Nephron progenitor cell (in vitro differentiated cells): ENCODE results near the gene MIDN.
A peak's percentile ranks its signal among the peaks of the same experiment; 100 is the strongest.

Experiments used
- DNase-seq: peaks from one replicate; pipeline ENCODE4 v3.0.0; 2021
- H3K27ac Mint-ChIP-seq: 2 replicates; pipeline ENCODE4 v1.8.0; 2021; ENCODE audit warnings: mild to moderate bottlenecking, moderate library complexity, mixed read lengths
- H3K27me3 Mint-ChIP-seq: 2 replicates; pipeline ENCODE4 v1.8.0; 2021; ENCODE audit warnings: mild to moderate bottlenecking, low read depth, mixed read lengths; ENCODE audit not compliant: poor library complexity
- H3K36me3 Mint-ChIP-seq: 2 replicates; pipeline ENCODE4 v1.8.0; 2021; ENCODE audit warnings: low read depth, mixed read lengths
- H3K4me1 Mint-ChIP-seq: 2 replicates; pipeline ENCODE4 v1.8.0; 2021; ENCODE audit warnings: mixed read lengths
- H3K4me3 Mint-ChIP-seq: 2 replicates; pipeline ENCODE4 v1.8.0; 2021; ENCODE audit warnings: mild to moderate bottlenecking, moderate library complexity, mixed read lengths
- H3K9me3 Mint-ChIP-seq: 2 replicates; pipeline ENCODE4 v1.8.0; 2021; ENCODE audit warnings: mild to moderate bottlenecking, moderate library complexity, mixed read lengths
- TF ChIP-seq, protein P1 (sequence below): fragments of 200-600 bp; sonication (generic); IDR thresholded peaks from 2 replicates; pipeline ENCODE4 v1.5.0; 2021; ENCODE audit warnings: antibody characterized with exemption

MIDN gene

GRCh38 chr19:1249298-1249989 lies 1.1 kb downstream of the MIDN start:
- peaks cover 14% of the 10 kb centered on the region for H3K4me1 Mint-ChIP-seq
- H3K36me3 Mint-ChIP-seq, result peaks cover 5% of the 10 kb centered on the region
- TF ChIP-seq, protein P1, sequence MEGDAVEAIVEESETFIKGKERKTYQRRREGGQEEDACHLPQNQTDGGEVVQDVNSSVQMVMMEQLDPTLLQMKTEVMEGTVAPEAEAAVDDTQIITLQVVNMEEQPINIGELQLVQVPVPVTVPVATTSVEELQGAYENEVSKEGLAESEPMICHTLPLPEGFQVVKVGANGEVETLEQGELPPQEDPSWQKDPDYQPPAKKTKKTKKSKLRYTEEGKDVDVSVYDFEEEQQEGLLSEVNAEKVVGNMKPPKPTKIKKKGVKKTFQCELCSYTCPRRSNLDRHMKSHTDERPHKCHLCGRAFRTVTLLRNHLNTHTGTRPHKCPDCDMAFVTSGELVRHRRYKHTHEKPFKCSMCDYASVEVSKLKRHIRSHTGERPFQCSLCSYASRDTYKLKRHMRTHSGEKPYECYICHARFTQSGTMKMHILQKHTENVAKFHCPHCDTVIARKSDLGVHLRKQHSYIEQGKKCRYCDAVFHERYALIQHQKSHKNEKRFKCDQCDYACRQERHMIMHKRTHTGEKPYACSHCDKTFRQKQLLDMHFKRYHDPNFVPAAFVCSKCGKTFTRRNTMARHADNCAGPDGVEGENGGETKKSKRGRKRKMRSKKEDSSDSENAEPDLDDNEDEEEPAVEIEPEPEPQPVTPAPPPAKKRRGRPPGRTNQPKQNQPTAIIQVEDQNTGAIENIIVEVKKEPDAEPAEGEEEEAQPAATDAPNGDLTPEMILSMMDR, result no peak
- no peaks in the 10 kb centered on the region for H3K27me3 Mint-ChIP-seq
- H3K9me3 Mint-ChIP-seq, result no peaks in the 10 kb centered on the region
- H3K4me3 Mint-ChIP-seq, result peak overlapping the region; percentile 87
- DNase-seq, result peak; percentile 95
- H3K27ac Mint-ChIP-seq, result peak overlapping the region; percentile 95

- H3K4me1 Mint-ChIP-seq, result peaks cover 16% of the 10 kb centered on the region
- TF ChIP-seq, protein P1, result no peak
- peaks cover 11% of the 10 kb centered on the region for H3K36me3 Mint-ChIP-seq
- H3K9me3 Mint-ChIP-seq, result no peaks in the 10 kb centered on the region
- peak overlapping the region; percentile 87 for H3K4me3 Mint-ChIP-seq
- no peaks in the 10 kb centered on the region for H3K27me3 Mint-ChIP-seq
- H3K27ac Mint-ChIP-seq, result no peak overlapping the region
- no peak for DNase-seq
Measured at GRCh38 chr19:1249990-1250436, 1.6 kb downstream of the MIDN start.

DNA sequence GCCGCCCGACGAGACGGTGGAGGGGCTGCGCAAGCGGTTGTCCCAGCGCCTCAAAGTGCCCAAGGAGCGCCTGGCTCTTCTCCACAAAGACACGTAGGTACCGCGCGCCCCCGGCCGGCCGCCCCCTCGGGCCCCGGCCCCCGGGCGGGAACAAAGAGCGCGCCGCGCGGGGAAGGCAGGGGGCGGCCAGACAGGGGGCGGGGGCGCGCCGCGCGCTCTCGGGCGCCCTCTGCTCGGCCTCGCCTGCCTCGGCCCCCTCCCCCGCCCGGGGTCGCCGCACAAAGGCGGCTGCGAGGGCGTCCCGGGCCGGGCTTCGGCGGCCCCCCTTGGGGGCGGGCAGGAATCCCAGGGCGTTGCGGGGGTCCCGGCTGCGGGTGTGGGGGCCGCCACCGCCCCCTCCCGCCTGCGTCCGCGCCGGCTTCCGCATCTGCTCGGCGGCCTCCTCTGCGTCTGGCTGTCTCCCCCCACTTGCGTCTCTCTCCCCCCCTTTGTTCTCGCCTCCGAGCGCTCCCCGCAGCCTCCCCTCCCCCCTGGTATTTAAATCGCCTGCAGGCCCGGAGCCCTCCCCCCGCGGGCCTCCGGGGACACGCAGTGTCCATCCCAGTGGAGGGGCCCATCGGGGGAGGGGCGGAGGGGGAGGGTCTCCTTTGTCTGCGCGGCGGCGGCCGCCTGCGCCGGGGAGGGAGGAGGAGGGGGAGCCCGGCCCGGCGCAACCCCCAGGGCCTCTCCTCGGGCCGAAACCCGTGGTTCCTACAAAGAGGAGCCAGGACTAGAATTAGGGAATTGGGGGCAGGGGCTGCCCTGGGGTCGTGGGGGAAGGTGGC lies 2.3 kb downstream of the MIDN start:
- peak; percentile 82 for DNase-seq
- peaks cover 17% of the 10 kb centered on the region for H3K4me1 Mint-ChIP-seq
- TF ChIP-seq, protein P1, result no peak
- H3K27me3 Mint-ChIP-seq, result no peaks in the 10 kb centered on the region
- peaks cover 14% of the 10 kb centered on the region for H3K36me3 Mint-ChIP-seq
- no peaks in the 10 kb centered on the region for H3K9me3 Mint-ChIP-seq
- H3K4me3 Mint-ChIP-seq, result peak overlapping the region; percentile 93
- peak overlapping the region; percentile 77 for H3K27ac Mint-ChIP-seq

DNA sequence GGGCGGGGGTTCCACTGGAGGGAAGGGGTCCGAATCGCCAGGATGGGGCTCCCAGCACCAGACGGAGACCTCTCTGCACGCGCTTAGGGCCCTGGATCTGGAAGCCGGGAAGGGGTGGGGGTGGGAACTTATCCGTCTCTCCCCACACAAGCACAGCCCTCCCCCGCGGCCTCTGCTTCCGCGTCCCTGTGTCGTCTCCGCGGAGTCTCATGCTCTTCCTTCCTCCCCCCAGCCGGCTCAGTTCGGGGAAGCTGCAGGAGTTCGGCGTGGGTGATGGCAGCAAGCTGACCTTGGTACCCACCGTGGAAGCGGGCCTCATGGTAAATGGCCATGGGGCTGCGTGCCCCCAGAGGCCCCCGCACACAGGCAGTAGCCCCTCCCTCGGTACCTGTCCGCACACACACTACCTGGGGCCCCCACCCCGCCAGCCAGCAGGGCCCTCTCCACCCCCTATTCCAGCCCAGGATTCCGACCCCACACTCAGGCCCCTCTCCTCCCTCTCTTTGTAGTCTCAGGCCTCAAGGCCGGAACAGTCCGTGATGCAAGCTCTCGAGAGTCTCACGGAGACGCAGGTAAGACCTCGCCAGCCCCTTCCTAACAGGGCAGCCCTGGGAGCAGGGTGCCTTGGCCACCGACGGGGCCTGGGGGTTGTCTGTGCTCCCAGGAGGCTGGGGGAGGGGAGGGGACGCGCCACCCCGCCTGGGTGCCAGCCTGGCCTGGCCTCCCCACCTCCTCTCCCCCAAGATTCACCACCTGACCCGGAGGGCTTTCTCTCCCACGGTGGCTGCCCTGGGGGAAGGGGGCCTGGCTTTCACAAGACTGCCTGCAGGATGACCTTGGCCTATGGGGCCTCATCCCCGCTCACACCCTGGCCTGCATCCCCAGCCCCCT lies 3.2 kb downstream of the MIDN start:
- H3K27me3 Mint-ChIP-seq, result no peaks in the 10 kb centered on the region
- peak; percentile 49 for DNase-seq
- H3K4me3 Mint-ChIP-seq, result peak overlapping the region; percentile 93
- TF ChIP-seq, protein P1, result no peak
- H3K9me3 Mint-ChIP-seq, result no peaks in the 10 kb centered on the region
- peaks cover 22% of the 10 kb centered on the region for H3K4me1 Mint-ChIP-seq
- peak overlapping the region; percentile 77 for H3K27ac Mint-ChIP-seq
- H3K36me3 Mint-ChIP-seq, result peaks cover 14% of the 10 kb centered on the region

DNA sequence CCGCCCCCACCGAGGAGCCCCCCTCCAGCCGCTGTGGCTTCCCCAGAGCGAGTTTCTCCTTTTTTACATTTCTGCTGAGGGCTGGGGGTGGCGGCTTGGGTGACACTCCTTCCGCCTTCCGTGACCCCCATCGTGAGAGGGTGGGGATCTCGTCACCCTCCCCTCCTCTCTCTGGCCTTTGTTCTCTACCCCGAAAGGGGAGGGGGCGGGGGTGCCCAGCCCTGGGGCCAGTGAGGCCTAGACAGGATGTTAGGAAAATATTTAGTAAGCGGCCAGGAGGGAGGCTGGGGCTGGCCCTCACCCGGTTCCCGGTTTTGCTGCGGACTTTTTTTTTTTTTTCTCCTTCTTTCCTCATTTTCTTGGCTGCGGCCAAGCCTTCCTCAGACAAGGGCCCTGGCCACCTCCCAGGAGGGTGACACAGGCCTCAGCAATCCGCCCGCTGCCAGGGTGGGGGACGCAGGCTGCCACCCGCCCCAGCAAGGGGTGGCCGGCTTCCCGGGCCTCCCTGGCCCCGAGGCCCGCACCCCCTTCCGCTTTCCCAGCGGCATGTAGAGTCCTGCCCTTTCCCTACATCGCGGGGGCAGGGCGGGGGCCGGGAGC lies 3.9 kb downstream of the MIDN start:
- DNase-seq, result no peak
- TF ChIP-seq, protein P1, result no peak
- Mint-ChIP-seq H3K4me3 (peak overlapping the region; percentile 93), H3K36me3 (peaks cover 16% of the 10 kb centered on the region), H3K27me3 (no peaks in the 10 kb centered on the region), H3K27ac (no peak overlapping the region), H3K9me3 (no peaks in the 10 kb centered on the region), H3K4me1 (peaks cover 23% of the 10 kb centered on the region)
